NCI-H1092 (cell line): ENCODE measurements around the gene MRTFA.
A peak's percentile ranks its signal among the peaks of the same experiment; 100 is the strongest.
"Not testable (repeated sequence)": the region's sequence is repeated elsewhere in the genome, so short reads cannot be mapped to it uniquely, and the experiment has no call there.

Source experiments
- DNase-seq: peaks from one replicate; lab custom pipeline; 2025; lab: John Stamatoyannopoulos, UW

The MRTFA gene

DNA sequence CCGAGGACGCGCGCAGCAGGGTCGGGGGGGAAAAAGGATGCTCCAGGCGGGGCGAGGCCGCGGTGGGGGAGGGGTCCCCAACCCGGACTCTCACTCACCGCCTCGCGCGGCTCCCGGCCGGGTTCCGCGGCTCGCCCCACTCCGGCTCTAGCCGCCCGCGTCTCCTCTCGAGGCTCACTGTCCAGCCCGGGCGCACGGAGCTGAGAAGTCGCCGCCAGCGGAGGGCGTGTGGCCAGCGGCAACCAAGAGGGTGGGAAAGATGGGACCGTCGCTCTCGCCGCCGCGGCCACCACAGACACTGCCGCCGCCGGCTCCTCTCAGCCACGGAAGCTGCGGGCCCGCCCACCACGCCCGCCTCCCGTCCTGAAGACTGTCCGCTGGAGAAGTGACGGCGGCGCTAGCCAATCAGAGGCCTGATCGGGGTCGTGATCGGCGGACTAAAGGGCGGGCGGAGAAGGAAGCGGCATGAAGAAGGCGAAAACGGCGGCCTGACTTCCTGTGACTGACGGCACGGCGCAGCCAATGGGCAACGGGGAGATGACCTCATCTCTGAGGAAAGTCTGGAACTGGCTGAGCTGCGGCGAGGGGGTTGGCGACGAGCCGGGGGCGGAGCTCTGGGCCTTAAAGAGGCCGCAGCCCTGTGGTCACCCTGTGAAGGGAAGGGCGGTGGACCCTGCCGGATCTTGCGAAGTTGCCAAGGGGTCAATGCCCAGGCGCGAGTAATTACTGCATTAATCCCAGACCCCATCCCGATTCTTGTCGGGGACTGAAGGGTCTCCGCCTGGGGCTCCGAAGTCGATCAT, at the start of gene MRTFA:
Gene MRTFA, minus strand, starts transcription at position 340 of the 803 bp plus-strand sequence.
- peak; percentile 99 for DNase-seq

DNA sequence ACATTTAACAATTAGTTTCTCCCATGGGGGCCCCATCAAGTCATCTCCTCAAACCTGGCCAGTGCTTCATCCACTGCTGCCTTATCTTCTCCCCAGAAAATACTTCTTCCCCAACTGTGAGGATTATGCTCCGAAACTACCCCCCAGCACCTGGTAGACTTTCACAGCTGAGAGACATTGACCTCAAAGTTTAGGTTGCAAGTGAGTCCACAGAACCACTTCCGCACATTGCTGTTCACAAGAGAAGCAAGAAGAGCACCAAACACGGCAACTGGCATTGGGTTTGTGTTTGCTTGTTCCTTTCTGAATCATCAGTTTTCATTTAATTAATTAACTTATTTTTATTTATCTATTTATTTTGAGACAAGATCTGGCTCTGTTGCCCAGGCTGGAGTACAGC, 48.9 kb upstream of the MRTFA start:
- DNase-seq: no peak

DNA sequence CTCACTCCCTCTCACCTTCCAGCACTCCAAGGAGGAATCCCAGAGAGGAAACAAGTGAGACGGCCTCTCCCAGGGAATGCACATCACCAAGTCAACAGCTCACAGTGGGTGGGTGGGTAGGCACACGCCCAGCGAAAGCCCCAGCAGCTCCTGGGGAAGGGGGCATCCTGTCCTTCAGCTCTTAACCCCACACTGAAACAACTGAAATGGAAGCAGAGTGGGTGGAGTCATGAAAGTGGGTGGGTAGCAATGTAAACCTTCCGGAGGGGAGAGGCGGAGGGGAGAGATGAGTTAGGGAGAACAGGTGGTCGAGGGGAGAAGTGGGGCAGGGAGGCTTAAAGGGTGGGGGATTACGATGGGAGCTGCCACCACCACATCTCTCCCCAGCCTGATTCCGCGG, 48.2 kb upstream of the MRTFA start:
- DNase-seq: no peak

DNA sequence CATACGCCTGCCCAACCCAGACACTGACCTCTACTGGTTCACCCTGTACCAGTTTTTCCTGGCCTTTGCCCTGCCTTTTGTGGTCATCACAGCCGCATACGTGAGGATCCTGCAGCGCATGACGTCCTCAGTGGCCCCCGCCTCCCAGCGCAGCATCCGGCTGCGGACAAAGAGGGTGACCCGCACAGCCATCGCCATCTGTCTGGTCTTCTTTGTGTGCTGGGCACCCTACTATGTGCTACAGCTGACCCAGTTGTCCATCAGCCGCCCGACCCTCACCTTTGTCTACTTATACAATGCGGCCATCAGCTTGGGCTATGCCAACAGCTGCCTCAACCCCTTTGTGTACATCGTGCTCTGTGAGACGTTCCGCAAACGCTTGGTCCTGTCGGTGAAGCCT, 44.9 kb upstream of the MRTFA start:
- no peak for DNase-seq

DNA sequence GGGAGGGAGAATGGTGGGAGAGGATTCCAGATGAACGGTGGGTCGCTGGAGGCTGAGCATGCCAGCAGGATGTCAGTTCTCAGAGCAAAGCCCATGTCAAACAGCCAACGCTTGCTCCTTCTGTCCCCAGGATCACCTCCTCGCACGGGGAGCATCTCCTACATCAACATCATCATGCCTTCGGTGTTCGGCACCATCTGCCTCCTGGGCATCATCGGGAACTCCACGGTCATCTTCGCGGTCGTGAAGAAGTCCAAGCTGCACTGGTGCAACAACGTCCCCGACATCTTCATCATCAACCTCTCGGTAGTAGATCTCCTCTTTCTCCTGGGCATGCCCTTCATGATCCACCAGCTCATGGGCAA, 44.3 kb upstream of the MRTFA start:
- DNase-seq: no peak

DNA sequence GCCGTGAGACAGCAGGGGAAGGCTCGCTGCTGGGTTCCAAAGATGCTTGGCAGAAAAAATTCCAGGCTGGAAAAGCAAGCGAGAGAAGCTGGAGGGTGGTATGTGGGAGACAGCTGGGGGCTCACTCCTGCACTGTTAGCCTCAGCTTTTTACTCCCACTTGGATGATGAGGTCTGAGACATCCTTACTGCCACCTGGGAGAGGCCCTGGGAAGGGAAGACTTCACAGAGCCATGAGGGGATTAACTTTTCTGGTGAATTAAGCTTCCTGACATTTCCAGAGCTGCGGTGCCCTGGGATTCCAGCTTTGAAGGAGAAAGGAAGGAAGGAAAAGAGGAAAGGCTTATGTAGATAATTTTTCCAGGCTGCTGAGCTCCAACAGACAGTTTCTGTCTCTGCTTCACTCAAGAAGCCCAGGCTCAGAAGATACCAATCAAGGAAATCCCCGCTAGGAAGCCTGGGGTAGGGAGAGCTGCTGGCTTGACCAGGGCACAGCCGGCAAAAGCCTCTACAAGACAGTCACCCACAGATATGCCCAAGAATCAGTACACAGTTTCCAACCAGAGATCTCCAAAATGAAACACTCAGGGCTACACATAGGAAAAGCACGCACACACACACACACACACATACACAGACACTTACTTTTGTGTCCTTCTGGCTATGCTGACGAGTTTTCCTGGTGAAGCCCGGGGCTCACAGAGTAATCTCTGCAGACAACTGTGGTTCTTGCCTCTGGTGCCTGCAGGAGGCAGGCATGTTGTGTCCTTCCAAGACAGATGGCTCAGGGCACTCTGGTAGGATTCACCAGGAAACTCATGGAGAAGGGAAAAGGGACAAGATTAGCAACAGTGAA, 43.7 kb upstream of the MRTFA start:
- DNase-seq: no peak

DNA sequence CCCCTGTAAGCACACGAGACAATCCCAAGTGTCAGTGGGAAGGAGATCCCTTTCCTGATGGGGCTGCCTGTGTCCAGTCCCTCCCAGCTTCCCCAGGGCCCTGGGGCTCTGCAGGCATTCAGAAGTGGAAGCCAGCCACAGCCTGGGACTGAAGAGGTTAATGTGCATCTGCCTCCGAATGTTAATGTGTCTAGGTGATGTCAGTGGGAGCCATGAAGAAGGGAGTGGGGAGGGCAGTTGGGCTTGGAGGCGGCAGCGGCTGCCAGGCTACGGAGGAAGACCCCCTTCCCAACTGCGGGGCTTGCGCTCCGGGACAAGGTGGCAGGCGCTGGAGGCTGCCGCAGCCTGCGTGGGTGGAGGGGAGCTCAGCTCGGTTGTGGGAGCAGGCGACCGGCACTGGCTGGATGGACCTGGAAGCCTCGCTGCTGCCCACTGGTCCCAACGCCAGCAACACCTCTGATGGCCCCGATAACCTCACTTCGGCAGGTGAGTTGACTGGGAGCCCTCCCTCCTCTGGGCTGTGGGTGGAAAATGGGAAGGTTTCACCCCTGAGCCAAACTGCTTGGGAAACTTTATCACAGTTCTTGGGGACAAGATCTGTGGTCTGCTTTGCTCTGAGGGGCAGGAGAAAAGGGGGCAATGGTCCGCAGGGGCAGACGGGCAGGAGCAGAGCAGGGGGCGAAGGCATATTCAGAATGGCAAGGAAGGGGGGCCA, 42.9 kb upstream of the MRTFA start, which contains the start of gene MCHR1:
Gene MCHR1, plus strand, starts transcription at position 236 of the 715 bp plus-strand sequence. Its CDS starts 169 bp downstream, at position 405.
- DNase-seq: no peak

DNA sequence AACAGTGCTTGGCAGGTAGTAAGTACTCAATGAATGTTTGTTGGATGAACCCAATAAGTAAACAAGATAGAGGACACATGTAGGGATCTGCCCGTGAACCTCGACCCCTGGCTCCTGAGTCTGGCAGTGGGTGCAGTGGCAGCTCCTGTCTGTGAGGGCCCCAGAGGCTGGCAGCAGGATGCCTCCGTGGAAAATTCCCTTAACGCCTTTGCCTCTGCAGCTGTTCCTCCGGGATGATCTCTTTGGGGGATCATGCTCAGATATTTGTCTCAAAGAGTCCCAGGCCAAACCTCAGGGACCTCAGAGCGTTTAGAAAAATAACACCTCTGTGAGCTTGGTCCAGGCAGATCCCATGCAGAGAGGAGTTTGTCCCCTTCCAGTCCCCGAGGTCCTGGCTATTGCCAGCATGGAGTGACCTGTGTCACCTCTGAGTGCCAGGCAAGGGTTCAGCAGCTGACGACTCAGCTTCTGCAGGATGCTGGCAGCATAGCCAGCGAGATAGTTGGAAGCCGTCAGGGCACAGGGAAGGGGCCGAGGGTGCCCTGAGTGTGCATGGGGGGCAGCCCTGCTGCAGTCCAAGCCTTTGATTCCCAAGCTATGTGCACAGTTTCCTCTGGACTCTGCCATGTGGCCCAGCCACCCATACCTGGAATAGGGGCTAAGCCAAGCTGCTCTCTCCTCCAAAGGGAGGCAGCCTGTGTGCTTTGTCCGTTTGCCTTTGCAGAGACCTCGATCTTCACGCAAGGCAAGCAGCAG, 42.2 kb upstream of the MRTFA start:
- no peak for DNase-seq

DNA sequence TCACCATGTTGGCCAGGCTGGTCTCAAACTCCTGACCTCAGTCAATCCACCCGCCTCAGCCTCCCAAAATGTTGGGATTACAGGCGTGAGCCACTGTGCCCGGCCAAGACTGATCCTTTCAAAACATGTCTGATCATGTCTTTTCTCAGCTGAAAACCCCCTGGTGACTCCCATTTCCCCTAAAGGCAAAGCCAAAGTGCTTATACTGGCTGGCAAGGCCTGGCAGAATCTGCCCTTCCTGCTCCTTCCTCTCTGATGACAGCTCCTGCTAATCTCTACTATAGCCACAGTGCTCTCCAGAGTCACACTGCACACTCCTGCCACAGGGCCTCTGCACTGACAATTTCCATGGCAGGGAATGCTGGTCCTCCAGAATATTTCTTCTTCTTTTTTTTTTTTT, 40.1 kb upstream of the MRTFA start:
- no peak for DNase-seq

DNA sequence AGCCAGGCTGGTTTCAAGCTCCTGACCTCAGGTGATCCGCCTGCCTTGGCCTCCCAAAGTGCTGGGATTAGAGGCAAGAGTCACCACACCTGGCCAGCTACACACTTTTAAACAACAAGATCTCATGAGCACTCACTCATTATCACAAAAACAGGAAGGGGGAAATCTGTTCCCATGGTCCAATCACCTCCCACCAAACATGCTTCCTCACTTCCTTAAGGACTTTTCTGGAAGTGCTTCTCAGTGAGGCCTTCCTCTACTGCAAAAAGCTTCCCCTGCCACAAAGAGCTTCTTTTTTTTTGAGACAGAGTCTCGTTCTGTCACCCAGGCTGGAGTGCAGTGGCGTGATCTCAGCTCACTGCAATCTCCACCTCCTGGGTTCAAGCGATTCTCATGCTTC, 39.6 kb upstream of the MRTFA start:
- DNase-seq: not testable (repeated sequence)

DNA sequence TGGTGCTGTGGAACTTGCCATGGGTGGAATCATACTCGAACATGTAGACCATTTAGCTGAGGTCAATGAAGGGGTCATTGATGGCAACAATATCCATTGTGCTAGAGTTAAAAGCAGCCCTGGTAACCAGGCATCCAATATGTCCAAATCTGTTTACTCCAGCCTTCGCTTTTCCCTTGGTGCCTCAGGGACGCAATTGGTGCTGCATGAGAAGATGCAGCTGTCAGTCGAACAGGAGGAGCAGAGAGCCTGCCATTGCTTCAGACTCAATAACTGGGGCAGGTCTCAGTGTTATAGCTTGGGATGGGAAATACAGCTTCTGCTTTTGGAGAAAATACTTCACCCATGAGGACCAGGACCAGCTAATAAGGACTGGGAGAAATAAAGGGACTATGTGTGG, 37.8 kb upstream of the MRTFA start:
- DNase-seq: no peak

DNA sequence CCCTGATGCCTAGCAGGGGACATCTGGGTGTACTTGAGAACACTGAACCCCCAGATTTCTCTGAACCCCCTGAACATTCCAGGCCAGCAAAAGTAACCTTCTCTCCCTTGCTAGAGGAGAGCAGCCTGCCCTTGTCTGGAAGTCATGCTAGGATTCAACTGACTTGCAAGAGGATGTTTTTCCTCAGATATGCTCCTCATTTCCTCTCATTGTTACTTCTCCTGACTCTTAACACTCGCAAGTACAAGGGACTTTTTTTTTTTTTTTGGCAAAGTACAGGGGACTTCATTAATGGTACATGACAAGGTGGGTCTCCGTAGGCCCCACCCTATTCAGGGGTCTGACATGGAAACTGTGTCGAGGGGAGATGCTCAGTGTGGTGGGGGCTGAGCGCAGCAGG, 36.5 kb upstream of the MRTFA start:
- DNase-seq: no peak

DNA sequence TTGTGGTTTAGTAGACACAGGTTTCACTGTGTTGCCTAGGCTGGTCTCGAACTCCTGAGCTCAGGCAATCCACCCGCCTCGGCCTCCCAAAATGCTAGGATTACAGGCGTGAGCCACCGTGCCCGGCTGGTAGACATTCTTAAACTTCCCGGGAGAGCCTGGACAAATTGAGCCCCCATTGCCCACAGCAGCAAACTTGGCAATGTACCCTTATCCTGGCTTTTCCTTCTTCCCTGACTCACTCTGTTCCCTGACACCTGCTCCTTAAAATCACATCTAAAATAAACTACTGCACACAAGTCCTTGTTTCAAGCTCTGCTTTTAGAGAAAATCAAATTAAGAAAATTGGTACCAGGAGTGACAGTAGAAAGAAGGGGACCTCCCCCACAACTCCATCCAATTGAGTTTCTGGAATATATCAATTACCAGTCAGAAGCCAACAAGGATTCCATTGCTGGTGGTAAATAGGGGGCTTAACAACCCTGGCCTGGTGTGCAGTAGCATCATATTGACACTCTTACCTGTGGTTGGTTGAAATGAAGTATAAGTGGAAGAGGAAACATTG, 35.4 kb upstream of the MRTFA start:
- no peak for DNase-seq

DNA sequence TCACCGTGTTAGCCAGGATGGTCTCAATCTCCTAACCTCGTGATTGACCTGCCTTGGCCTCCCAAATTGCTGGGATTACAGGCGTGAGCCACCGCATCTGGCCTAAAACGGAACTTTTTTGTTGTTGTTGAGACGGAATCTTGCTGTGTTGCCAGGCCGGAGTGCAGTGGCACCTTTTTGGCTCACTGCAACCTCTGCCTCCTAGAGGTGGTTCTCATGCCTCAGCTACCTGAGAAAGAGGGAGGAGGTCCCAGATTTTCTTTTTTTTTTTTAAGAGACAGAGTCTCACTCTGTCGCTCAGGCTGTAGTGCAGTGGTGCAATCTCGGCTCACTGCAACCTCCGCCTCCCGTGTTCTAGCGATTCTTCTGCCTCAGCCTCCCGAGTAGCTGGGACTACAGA, 34.9 kb upstream of the MRTFA start:
- DNase-seq: no peak

DNA sequence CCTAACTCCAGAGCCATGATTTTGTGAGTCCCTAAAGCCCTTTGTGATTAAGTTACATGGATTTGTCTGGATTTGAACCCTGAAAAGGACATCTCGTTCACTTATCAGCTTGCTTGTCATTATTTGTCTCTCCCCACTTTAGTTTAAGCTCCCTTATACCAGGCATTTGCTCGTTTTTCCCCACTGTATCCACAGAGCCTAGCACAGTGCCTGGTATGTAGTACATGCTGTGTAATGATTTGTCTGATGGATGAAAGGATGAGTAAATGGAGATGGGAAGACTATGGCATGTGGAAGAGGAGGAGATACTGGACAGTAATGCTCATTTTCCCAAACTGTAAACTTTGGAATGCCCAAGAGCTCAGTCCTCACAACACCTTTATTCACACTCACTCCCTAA, 33.5 kb upstream of the MRTFA start:
- DNase-seq: no peak

DNA sequence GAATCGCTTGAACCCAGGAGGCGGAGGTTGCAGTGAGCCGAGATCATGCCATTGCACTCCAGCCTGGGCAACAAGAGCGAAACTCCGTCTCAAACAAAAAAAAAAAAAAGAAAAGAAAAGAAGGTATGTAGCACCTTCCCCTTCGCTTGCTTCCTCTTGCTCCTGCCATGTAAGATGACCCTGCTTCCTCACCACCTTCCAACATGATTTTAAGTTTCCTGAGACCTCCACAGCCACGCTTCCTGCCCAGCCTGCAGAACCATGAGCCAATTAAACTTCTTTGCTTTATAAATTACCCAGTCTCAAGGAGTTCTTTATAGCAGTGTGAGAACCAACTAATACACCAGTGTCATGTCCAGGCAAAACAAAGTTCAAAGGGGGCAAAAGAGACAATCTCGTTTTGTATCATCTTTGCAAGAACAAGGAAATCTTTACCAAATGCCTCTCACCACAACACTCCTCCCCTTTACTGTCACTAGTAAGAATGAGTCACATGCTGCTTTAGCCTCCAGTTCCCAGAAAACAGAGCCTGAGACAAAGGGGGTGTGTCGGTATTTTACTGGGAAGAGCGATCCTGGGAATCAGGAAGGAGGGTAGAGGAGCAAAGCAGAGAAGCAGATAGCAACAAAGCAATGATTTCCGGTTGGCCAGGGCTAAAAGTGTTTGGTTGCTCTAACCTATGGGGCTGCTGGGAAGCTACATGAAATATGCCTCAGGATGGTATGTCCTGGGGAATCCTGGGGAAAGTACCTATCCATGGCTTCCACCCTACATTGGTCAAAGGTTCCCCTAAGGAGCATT, 32.3 kb upstream of the MRTFA start:
- DNase-seq: no peak

DNA sequence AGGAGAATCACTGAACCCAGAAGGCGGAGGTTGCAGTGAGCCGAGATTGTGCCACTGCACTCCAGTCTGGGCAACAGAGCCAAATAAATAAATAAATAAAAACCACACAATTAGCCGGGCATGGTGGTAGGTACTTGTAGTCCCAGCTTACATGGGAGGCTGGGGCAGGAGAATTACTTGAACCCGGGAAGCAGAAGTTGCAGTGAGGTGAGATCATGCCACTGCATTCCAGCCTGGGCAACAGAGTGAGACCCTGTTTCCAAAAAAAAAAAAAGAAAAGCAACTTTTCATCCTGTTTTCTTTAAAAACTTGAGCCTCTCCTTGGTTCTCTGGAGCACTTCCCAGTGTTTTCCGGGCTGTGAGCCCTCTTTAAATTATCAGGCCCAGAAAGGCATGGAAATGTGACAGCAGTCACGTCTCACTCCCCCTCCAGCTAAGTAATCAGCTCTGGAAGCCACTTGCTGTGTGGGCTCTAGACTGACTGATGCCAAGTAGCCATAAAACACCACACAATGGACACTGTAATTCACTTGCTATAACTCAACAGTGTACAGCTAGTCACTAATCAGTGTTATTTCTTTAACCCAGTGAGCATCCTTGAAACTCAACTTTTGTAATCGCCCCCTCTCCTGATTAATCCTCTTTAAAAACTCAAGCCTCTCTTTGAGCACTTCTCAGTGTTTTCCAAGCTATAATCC, 29.8 kb upstream of the MRTFA start:
- DNase-seq: peak; percentile 32

DNA sequence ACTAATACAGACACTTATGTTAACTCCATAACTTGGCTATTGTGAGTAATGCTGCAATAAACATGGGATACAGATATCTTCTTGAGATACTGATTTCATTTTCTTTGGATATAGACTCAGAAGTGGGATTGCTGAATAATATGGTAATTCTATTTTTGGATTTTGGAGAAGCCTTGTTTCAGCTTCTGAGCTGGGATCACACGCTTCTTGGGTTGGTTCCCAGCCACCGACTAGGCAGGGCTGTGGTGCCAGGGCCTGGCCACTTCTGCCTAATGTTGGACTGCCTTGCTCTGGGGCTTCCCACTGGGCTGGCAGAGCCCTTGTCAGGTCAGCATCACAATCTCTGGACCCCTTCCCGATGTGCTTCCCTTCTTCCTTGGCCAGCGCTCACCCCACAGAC, 28.8 kb upstream of the MRTFA start:
- DNase-seq: no peak

DNA sequence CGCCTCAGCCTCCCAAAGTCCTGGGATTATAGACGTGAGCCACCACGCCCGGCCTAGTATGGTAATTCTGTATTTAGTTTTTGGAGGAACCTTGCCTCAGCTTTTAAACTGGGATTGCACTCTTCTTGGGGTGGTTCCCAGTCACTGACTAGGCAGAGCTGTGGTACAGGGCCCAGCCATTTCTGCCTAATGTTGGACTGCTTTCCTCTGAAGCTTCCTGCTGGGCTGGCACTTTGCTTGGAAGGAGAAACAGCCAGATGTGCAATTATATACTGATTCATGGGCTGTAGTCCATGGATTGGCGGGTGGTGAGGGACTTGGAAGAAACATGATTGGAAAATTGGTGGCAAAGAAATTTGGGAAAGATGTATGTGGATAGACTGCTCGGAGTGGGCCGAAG, 25.2 kb upstream of the MRTFA start:
- DNase-seq: no peak

DNA sequence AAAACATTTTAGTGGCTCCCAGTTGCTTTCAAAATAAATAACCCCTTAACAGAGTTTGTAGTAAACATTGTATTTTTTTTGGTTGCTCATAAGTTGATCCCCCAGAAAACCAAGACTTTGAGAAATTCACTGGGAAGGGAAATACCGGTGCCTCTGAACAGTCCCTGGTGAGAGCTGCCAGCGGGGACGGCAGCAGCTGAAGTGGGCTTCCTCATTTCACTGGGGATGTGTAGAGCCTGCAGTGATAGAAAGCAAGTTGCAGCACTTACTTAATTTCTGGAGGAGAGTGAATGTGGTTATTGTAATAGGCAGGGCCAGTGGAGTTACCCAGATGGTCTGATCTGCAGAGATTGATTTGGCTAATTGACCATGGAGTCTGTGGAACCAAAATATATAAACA, 24.2 kb upstream of the MRTFA start:
- DNase-seq: no peak
